Measurements from ENCODE around the gene MORN1. TPM values are rescaled to one million over a fixed set of nuclear protein-coding genes. Genes with fewer than 3 reads are reported as not detected.
"Not testable (repeated sequence)": the region's sequence is repeated elsewhere in the genome, so short reads cannot be mapped to it uniquely, and the experiment has no call there.

The MORN1 gene
- total and polyA plus RNA-seq, 2 of the 4 experiments (the other 2 are of a cell fraction) = 3.0 to 4.2 TPM

GRCh38 chr1:2334366-2334765 is 57.0 kb downstream of the MORN1 start:
- H3K4me1 ChIP-seq (ENCODE audit: control insufficient read depth, insufficient read depth, low read length) = peaks cover 11% of the 10 kb centered on the region
- peak overlapping the region; percentile 32 for H2AFZ ChIP-seq (replicated peaks; ENCODE audit: low read length, poor library complexity)
- no peak overlapping the region for H3K9ac ChIP-seq (ENCODE audit: low read depth, low read length)
- H3K27me3 ChIP-seq (ENCODE audit: control insufficient read depth, insufficient read depth, low read length) = no peaks in the 10 kb centered on the region; the same call in 1 of the 2 replicates
- H3K14ac ChIP-seq (replicated peaks; ENCODE audit: low read depth, low read length) = no peak overlapping the region
- WGBS, 2 experiments (ENCODE audit: extremely low coverage in 2 of 2, insufficient read length in 1 of 2) = 95% methylated on average over 20 of the region's 21 CpGs; no CpG with 5 or more reads in 1 of the 2 experiments
- peaks cover 7% of the 10 kb centered on the region for H3K9me3 ChIP-seq (ENCODE audit: control insufficient read depth, insufficient read depth, low read length)
- no peak overlapping the region for H3K4ac ChIP-seq (ENCODE audit: low read depth, low read length)
- no peaks in the 10 kb centered on the region for H4K20me1 ChIP-seq (ENCODE audit: insufficient read depth, low read length)
- CTCF ChIA-PET = no interaction called here
- H3K23ac ChIP-seq (ENCODE audit: low read depth, low read length) = no peak overlapping the region
- no TSS peak for BruUV-seq (replicated peaks)
- H4K91ac ChIP-seq (ENCODE audit: insufficient read depth, low read depth, low read length) = no peak overlapping the region
- H2AK9ac ChIP-seq (replicated peaks; ENCODE audit: low read depth, low read length, poor library complexity) = no peak overlapping the region
- no peak overlapping the region for H3K4me2 ChIP-seq (ENCODE audit: low read depth, low read length)
- H2BK15ac ChIP-seq (ENCODE audit: low read depth, low read length) = no peak overlapping the region
- ATAC-seq (ENCODE audit: low read depth) (no peak), DNase-seq (no peak)
- H3K9me1 ChIP-seq (ENCODE audit: insufficient read depth, low read length) = peaks cover 5% of the 10 kb centered on the region; the same call in 1 of the 2 replicates
- no peak overlapping the region for H4K5ac ChIP-seq (ENCODE audit: low read depth, low read length)
- H3K56ac ChIP-seq (ENCODE audit: extremely low read depth, insufficient read depth, low read length) = no peak overlapping the region
- no peak overlapping the region for H3K18ac ChIP-seq (ENCODE audit: low read depth, low read length)
- no peak overlapping the region for H2AK5ac ChIP-seq (ENCODE audit: low read depth, low read length)
- H4K8ac ChIP-seq (ENCODE audit: low read depth in 2 of 2, low read length in 2 of 2) = no peak overlapping the region
- in situ Hi-C loops (cut with MboI; ENCODE audit: low sequenced_read_pairs) = no loop called here
- no peak overlapping the region for H2BK120ac ChIP-seq (ENCODE audit: low read depth, low read length)
- TF ChIP-seq CTCF (conservative IDR thresholded peaks at IDR 0.05; ENCODE audit: low read depth, low read length) (no peak), RAD21 (IDR thresholded peaks at IDR 0.05; ENCODE audit: low read length) (no peak)
- POLR2A ChIA-PET (ENCODE audit: unreplicated experiment) = no interaction called here
- dilution Hi-C loops (cut with HindIII; ENCODE audit: low sequenced_read_pairs, unreplicated experiment) = no loop called here
- H2BK20ac ChIP-seq (ENCODE audit: low read depth, low read length) = no peak overlapping the region
- H2BK5ac ChIP-seq (ENCODE audit: low read depth, low read length, poor library complexity, severe bottlenecking) = no peak overlapping the region
- intact Hi-C loops (cut with micrococcal nuclease) = no loop called here
- H3K36me3 ChIP-seq (ENCODE audit: control insufficient read depth, insufficient read depth, low read length) = no peaks in the 10 kb centered on the region
- no peak overlapping the region for H3K4me3 ChIP-seq (ENCODE audit: insufficient read depth, low read depth, low read length)
- H3K79me1 ChIP-seq (ENCODE audit: low read depth in 1 of 2, low read length in 2 of 2) = no peaks in the 10 kb centered on the region; a peak in 1 of 4 replicates
- H3K27ac ChIP-seq (ENCODE audit: insufficient read depth, low read length) = no peak overlapping the region

- H3K18ac ChIP-seq (ENCODE audit: low read depth, low read length); H3K23ac ChIP-seq (ENCODE audit: low read depth, low read length); H3K9ac ChIP-seq (ENCODE audit: low read depth, low read length); H3K36me3 ChIP-seq (ENCODE audit: control insufficient read depth, insufficient read depth, low read length); H2BK15ac ChIP-seq (ENCODE audit: low read depth, low read length); H3K56ac ChIP-seq (ENCODE audit: extremely low read depth, insufficient read depth, low read length); H3K4me3 ChIP-seq (ENCODE audit: insufficient read depth, low read depth, low read length); DNase-seq; H3K14ac ChIP-seq (replicated peaks; ENCODE audit: low read depth, low read length); in situ Hi-C loops (cut with MboI; ENCODE audit: low sequenced_read_pairs); H3K9me1 ChIP-seq (ENCODE audit: insufficient read depth, low read length); H4K5ac ChIP-seq (ENCODE audit: low read depth, low read length); ATAC-seq (ENCODE audit: low read depth); H3K27me3 ChIP-seq (ENCODE audit: control insufficient read depth, insufficient read depth, low read length); H3K79me1 ChIP-seq (ENCODE audit: low read depth in 1 of 2, low read length in 2 of 2); H4K8ac ChIP-seq (ENCODE audit: low read depth in 2 of 2, low read length in 2 of 2); H3K27ac ChIP-seq (ENCODE audit: insufficient read depth, low read length); H3K4me2 ChIP-seq (ENCODE audit: low read depth, low read length); CTCF ChIA-PET; H4K20me1 ChIP-seq (ENCODE audit: insufficient read depth, low read length); H2AK9ac ChIP-seq (replicated peaks; ENCODE audit: low read depth, low read length, poor library complexity); dilution Hi-C loops (cut with HindIII; ENCODE audit: low sequenced_read_pairs, unreplicated experiment); H3K9me3 ChIP-seq (ENCODE audit: control insufficient read depth, insufficient read depth, low read length); BruUV-seq (replicated peaks); POLR2A ChIA-PET (ENCODE audit: unreplicated experiment); intact Hi-C loops (cut with micrococcal nuclease); H2BK5ac ChIP-seq (ENCODE audit: low read depth, low read length, poor library complexity, severe bottlenecking): not testable (repeated sequence)
- peak overlapping the region; percentile 59; the same call in 1 of the 2 replicates for H2AK5ac ChIP-seq (ENCODE audit: low read depth, low read length)
- H2BK120ac ChIP-seq (ENCODE audit: low read depth, low read length) = peak overlapping the region; percentile 91; the same call in 1 of the 2 replicates
- H3K4ac ChIP-seq (ENCODE audit: low read depth, low read length) = peak overlapping the region; percentile 85; the same call in 1 of the 2 replicates
- 70% methylated on average over 2 of the region's 33 CpGs; no CpG with 5 or more reads in 1 of the 2 experiments for WGBS, 2 experiments (ENCODE audit: extremely low coverage in 2 of 2, insufficient read length in 1 of 2)
- peak overlapping the region; percentile 45; the same call in 1 of the 2 replicates for H2BK20ac ChIP-seq (ENCODE audit: low read depth, low read length)
- H2AFZ ChIP-seq (replicated peaks; ENCODE audit: low read length, poor library complexity) = peak overlapping the region; percentile 92
- peak overlapping the region; percentile 46 for H4K91ac ChIP-seq (ENCODE audit: insufficient read depth, low read depth, low read length)
- peaks cover 11% of the 10 kb centered on the region for H3K4me1 ChIP-seq (ENCODE audit: control insufficient read depth, insufficient read depth, low read length)
Observed at GRCh38 chr1:2331580-2331979, 59.8 kb downstream of the MORN1 start.

Measured in IMR-90 (cell line).